ENCODE results near the gene CLP1. TPM values are rescaled to one million over a fixed set of nuclear protein-coding genes. Genes with fewer than 3 reads are reported as not detected.

The CLP1 gene
- total RNA-seq, 1 experiment from 2014 or later, result 15.2 TPM

DNA sequence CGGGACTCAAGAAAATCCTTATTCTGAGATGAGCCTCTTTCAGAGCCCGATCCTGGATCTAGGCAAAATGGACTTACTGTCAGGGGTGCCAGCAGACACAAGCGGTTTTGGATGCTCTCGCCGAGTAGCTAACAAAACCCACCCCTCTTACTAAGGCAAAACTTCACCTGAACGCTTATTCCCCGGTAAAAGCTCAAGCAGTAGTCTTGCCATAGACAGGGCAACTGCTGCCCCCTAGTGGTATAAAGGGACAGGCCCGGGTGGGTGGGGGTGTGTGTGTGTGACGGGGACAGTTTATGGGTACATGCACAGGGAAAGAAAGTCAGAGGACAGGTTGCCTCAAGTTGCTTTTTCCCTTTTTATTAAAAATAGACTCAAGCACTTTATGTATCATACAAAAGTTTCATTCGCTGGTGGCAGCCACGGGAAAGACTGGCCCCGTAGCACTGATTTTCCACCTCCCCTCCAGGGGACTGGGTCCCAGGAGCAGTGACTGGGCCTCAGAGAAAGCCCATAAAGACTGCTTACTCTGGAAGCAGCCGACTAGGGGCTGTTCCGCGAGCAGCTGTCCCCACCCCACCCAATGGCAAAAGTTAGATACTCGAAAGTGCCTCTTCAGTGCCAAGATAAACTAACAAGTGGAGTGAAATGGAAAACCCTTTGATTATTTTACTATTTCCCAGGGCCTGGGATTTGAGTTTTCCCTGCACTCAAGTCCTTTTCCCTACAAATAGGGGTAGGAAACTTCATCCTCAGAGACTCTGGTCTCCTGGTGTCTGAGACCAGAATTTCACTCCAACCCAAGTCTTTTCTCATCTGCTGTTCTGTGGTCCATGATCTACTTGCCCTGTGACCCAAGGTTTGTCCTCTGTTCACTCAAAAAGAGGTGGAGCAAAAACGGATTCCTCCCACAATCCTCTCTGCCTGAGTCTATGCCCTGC is 12.5 kb upstream of the CLP1 start:
- DNase-seq, result peak; percentile 88
- no peak overlapping the region for H3K4me3 Mint-ChIP-seq (ENCODE audit: low read depth, unreplicated experiment)
- peaks cover 28% of the 10 kb centered on the region for H3K4me1 Mint-ChIP-seq (ENCODE audit: low read depth, unreplicated experiment)
- no peaks in the 10 kb centered on the region for H3K9me3 Mint-ChIP-seq (ENCODE audit: low read depth, unreplicated experiment)
- CTCF ChIA-PET, result interaction anchor here (0.7 to 1.9 kb wide), 15 partner anchors 9 to 928 kb away, joined by 3 to 21 read pairs (median 4); partner anchors contain the start of gene UBE2L6
- TF ChIP-seq, protein P1, sequence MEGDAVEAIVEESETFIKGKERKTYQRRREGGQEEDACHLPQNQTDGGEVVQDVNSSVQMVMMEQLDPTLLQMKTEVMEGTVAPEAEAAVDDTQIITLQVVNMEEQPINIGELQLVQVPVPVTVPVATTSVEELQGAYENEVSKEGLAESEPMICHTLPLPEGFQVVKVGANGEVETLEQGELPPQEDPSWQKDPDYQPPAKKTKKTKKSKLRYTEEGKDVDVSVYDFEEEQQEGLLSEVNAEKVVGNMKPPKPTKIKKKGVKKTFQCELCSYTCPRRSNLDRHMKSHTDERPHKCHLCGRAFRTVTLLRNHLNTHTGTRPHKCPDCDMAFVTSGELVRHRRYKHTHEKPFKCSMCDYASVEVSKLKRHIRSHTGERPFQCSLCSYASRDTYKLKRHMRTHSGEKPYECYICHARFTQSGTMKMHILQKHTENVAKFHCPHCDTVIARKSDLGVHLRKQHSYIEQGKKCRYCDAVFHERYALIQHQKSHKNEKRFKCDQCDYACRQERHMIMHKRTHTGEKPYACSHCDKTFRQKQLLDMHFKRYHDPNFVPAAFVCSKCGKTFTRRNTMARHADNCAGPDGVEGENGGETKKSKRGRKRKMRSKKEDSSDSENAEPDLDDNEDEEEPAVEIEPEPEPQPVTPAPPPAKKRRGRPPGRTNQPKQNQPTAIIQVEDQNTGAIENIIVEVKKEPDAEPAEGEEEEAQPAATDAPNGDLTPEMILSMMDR (IDR thresholded peaks at IDR 0.05; ENCODE audit: unreplicated experiment), result peak; percentile 73
- intact Hi-C loops (cut with micrococcal nuclease; ENCODE audit: unreplicated experiment), result loop anchor here (10.0 kb wide), 1 partner anchor 870 kb away; no protein-coding TSS in a partner anchor
- H3K36me3 Mint-ChIP-seq (ENCODE audit: insufficient read depth, unreplicated experiment), result no peaks in the 10 kb centered on the region
- H3K27me3 Mint-ChIP-seq (ENCODE audit: unreplicated experiment), result peaks cover 66% of the 10 kb centered on the region
- BruUV-seq (replicated peaks), result no TSS peak
- H3K27ac Mint-ChIP-seq (ENCODE audit: unreplicated experiment), result no peak overlapping the region

DNA sequence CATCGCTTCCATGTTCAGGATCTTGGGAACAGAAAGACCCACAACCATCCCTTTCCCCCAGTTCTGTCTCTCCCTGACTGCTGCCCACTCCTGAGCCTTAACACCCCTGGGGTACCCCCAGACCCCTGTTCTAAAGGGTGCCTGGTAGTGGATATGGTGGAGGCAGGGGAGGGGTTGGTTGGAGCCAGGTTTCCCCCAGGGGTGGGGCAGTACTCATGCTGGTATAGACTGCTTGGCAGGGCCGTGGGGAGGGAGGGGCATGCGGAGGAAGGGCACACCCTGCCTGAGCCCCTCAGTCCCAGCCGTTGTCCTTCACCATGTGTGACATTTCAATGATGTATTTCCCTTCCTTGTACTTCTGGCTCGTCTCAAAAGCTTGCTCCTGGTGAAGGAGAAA is 11.9 kb upstream of the CLP1 start:
- Mint-ChIP-seq H3K4me3 (ENCODE audit: low read depth, unreplicated experiment) (no peak overlapping the region), H3K27ac (ENCODE audit: unreplicated experiment) (no peak overlapping the region), H3K9me3 (ENCODE audit: low read depth, unreplicated experiment) (no peaks in the 10 kb centered on the region), H3K4me1 (ENCODE audit: low read depth, unreplicated experiment) (peaks cover 28% of the 10 kb centered on the region), H3K27me3 (ENCODE audit: unreplicated experiment) (peaks cover 73% of the 10 kb centered on the region), H3K36me3 (ENCODE audit: insufficient read depth, unreplicated experiment) (no peaks in the 10 kb centered on the region)
- CTCF ChIA-PET, result interaction anchor here (1.4 kb wide), 1 partner anchor 70 kb away, joined by 3 read pairs; no protein-coding TSS in a partner anchor
- intact Hi-C loops (cut with micrococcal nuclease; ENCODE audit: unreplicated experiment), result loop anchor here (10.0 kb wide), 1 partner anchor 869 kb away; no protein-coding TSS in a partner anchor
- no TSS peak for BruUV-seq (replicated peaks)
- no peak for DNase-seq
- TF ChIP-seq, protein P1 (IDR thresholded peaks at IDR 0.05; ENCODE audit: unreplicated experiment), result no peak

DNA sequence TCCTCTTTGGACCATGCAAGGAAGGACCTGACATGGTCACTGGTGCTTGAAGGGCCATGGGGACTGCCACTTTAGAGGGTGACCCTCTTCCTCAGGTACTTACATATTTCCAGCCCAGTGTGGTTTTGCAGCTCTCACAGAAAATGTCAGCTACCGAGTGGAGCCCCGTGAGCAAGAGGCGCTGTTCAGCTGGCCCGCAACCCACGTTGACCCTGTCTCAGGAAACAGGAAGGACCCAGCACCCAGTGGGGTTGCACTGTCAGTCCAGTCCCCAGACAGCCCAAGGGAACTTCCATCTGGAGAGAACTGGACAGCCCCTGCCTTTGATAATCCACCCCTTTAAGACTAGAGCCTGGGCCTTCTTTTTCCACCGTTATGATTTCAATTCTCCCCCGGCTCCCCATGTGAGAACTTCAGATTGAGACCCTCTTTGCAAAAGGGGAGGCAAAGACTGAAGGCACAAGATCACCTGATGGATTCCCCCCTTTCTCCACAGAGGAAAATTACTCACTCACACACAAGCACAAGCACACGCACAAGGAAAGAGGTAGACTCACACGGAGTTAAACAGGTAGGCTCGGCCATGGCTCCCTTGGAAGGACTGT is 11.3 kb upstream of the CLP1 start:
- intact Hi-C loops (cut with micrococcal nuclease; ENCODE audit: unreplicated experiment), result loop anchor here (10.0 kb wide), 1 partner anchor 869 kb away; no protein-coding TSS in a partner anchor
- no peak for DNase-seq
- no peaks in the 10 kb centered on the region for H3K36me3 Mint-ChIP-seq (ENCODE audit: insufficient read depth, unreplicated experiment)
- no peak overlapping the region for H3K4me3 Mint-ChIP-seq (ENCODE audit: low read depth, unreplicated experiment)
- no TSS peak for BruUV-seq (replicated peaks)
- H3K4me1 Mint-ChIP-seq (ENCODE audit: low read depth, unreplicated experiment), result peaks cover 28% of the 10 kb centered on the region
- H3K9me3 Mint-ChIP-seq (ENCODE audit: low read depth, unreplicated experiment), result no peaks in the 10 kb centered on the region
- H3K27ac Mint-ChIP-seq (ENCODE audit: unreplicated experiment), result no peak overlapping the region
- TF ChIP-seq, protein P1 (IDR thresholded peaks at IDR 0.05; ENCODE audit: unreplicated experiment), result no peak
- H3K27me3 Mint-ChIP-seq (ENCODE audit: unreplicated experiment), result peaks cover 77% of the 10 kb centered on the region
- CTCF ChIA-PET, result no interaction called here

DNA sequence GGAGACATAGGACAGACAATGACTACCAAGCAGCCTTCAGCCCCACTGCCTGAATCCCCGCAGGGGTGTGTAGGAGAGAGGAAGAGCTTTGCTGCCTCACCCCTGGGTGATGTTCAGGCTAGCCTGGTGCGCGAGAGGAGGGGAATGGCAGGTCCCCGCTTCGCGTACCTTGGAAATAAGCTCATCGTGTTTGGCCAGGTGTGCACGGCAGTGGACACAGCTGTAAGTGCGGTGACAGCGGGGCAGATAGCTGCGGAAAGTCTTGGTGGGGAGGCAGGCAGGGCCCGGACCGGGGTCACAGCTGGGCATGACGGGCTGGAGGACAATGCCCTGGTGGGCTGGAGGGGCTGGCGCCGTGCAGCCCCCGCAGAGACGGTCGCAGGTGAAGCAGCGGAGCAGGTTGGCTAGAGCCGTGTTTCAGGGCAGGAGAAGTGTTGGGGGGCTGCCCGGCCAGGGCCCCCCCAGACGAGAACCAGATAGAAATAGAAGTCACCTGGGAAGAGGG is 10.7 kb upstream of the CLP1 start:
- intact Hi-C loops (cut with micrococcal nuclease; ENCODE audit: unreplicated experiment), result loop anchor here (10.0 kb wide), 1 partner anchor 868 kb away; no protein-coding TSS in a partner anchor
- CTCF ChIA-PET, result no interaction called here
- H3K27ac Mint-ChIP-seq (ENCODE audit: unreplicated experiment), result no peak overlapping the region
- peaks cover 28% of the 10 kb centered on the region for H3K4me1 Mint-ChIP-seq (ENCODE audit: low read depth, unreplicated experiment)
- TF ChIP-seq, protein P1 (IDR thresholded peaks at IDR 0.05; ENCODE audit: unreplicated experiment), result no peak
- no peaks in the 10 kb centered on the region for H3K36me3 Mint-ChIP-seq (ENCODE audit: insufficient read depth, unreplicated experiment)
- no TSS peak for BruUV-seq (replicated peaks)
- no peak for DNase-seq
- H3K4me3 Mint-ChIP-seq (ENCODE audit: low read depth, unreplicated experiment), result no peak overlapping the region
- peaks cover 77% of the 10 kb centered on the region for H3K27me3 Mint-ChIP-seq (ENCODE audit: unreplicated experiment)
- H3K9me3 Mint-ChIP-seq (ENCODE audit: low read depth, unreplicated experiment), result no peaks in the 10 kb centered on the region
